Thymus (tissue), 11 donors: ENCODE data around the gene NHLH1. TPM values are rescaled to one million over a fixed set of nuclear protein-coding genes. Genes with fewer than 3 reads are reported as not detected.

Experiments
- DNase-seq, 9 donors: peaks; one replicate each; pipeline ENCODE4 v3.0.0-alpha.2; 2013; ENCODE audit warnings: low spot score in 9 of 9, low read depth in 6 of 9, missing footprints in 1 of 9
- H3K27ac ChIP-seq, 2 donors: one replicate each; pipeline ENCODE4 v1.5.1; 2013; ENCODE audit warnings: control low read depth in 1 of 2, low read depth in 1 of 2, low read length in 1 of 2, mild to moderate bottlenecking in 1 of 2, moderate library complexity in 1 of 2
- H3K27me3 ChIP-seq, 2 donors: one replicate each; pipeline ENCODE4 v1.5.1; 2013; ENCODE audit warnings: low read length in 1 of 2; ENCODE audit not compliant: control insufficient read depth in 2 of 2, insufficient read depth in 1 of 2
- H3K36me3 ChIP-seq, 2 donors: one replicate each; pipeline ENCODE4 v1.5.1; 2013; ENCODE audit warnings: low read length in 1 of 2, mild to moderate bottlenecking in 1 of 2, moderate library complexity in 1 of 2; ENCODE audit not compliant: control insufficient read depth in 2 of 2, insufficient read depth in 2 of 2
- H3K4me1 ChIP-seq, 2 donors: one replicate each; pipeline ENCODE4 v1.5.1; 2013; ENCODE audit warnings: low read length in 2 of 2; ENCODE audit not compliant: control insufficient read depth in 2 of 2, insufficient read depth in 2 of 2
- H3K4me3 ChIP-seq, 2 donors: one replicate each; pipeline ENCODE4 v1.5.1; 2013; ENCODE audit warnings: low read length in 2 of 2, control low read depth in 1 of 2, mild to moderate bottlenecking in 1 of 2
- H3K9me3 ChIP-seq, 2 donors: one replicate each; pipeline ENCODE4 v1.5.1; 2013; ENCODE audit warnings: low read length in 1 of 2, mild to moderate bottlenecking in 1 of 2; ENCODE audit not compliant: control insufficient read depth in 2 of 2, insufficient read depth in 1 of 2
- whole genome bisulfite sequencing: extraction: QIAGEN DNeasy Blood & Tissue Kit; methylation state at CpG from one replicate; pipeline ENCODE4 v1.1.7; 2013; 5-methylcytosine and 5-hydroxymethylcytosine counted together
- polyA plus RNA-seq: library from polyadenylated mRNA; stranded (reverse); fragments of 200-250 nt; gene quantifications from one replicate; pipeline ENCODE4 v1.2.3, GENCODE V29; 2013
- total RNA-seq: library from RNA; stranded (reverse); fragments of 120-200 nt; gene quantifications from one replicate; pipeline ENCODE4 v1.2.4, GENCODE V29; 2013
- donor health status: healthy.

Gene NHLH1
- total and polyA plus RNA-seq, 2 donors = 0.05 to 0.43 TPM

GRCh38 chr1:160420881-160421842 is 54.3 kb downstream of the NHLH1 start:
- DNase-seq = no peak
- H3K27me3 ChIP-seq = no peaks in the 10 kb centered on the region
- no peaks in the 10 kb centered on the region for H3K9me3 ChIP-seq
- H3K27ac ChIP-seq = no peak overlapping the region
- peaks cover 17 to 26% of the 10 kb centered on the region in 2 donors for H3K36me3 ChIP-seq
- 98% methylated on average over 7 of the region's 7 CpGs for WGBS
- H3K4me3 ChIP-seq = no peak overlapping the region
- H3K4me1 ChIP-seq = no peaks in the 10 kb centered on the region

GRCh38 chr1:160421881-160422280 is 55.0 kb downstream of the NHLH1 start:
- Histone ChIP-seq H3K4me3 (no peak overlapping the region), H3K27me3 (no peaks in the 10 kb centered on the region), H3K27ac (no peak overlapping the region), H3K4me1 (no peaks in the 10 kb centered on the region), H3K36me3 (peaks cover 17 to 27% of the 10 kb centered on the region in 2 donors), H3K9me3 (no peaks in the 10 kb centered on the region)
- 98% methylated on average over 5 of the region's 5 CpGs for WGBS
- DNase-seq = no peak

Other genes with a start within 250 kb of the NHLH1 start
- 0.28 TPM for gene ATP1A4, start 215.5 kb upstream of the NHLH1 start, total RNA-seq
- 0.62 TPM for gene ATP1A4, start 215.5 kb upstream of the NHLH1 start, polyA plus RNA-seq
- 0.42 TPM for gene CASQ1, start 176.5 kb upstream of the NHLH1 start, total RNA-seq
- gene CASQ1, start 176.5 kb upstream of the NHLH1 start, polyA plus RNA-seq = 0.66 TPM
- 25.9 TPM for gene PEA15, start 161.7 kb upstream of the NHLH1 start, total RNA-seq
- gene PEA15, start 161.7 kb upstream of the NHLH1 start, polyA plus RNA-seq = 77.3 TPM
- gene DCAF8, start 104.5 kb upstream of the NHLH1 start, total RNA-seq = 75.8 TPM
- gene DCAF8, start 104.5 kb upstream of the NHLH1 start, polyA plus RNA-seq = 114 TPM
- gene PEX19, start 81.9 kb upstream of the NHLH1 start, total RNA-seq = 29.0 TPM
- 20.7 TPM for gene PEX19, start 81.9 kb upstream of the NHLH1 start, polyA plus RNA-seq
- gene COPA, start 23.8 kb upstream of the NHLH1 start, total RNA-seq = 80.2 TPM
- 61.5 TPM for gene COPA, start 23.8 kb upstream of the NHLH1 start, polyA plus RNA-seq
- gene NCSTN, start 23.7 kb upstream of the NHLH1 start, total RNA-seq = 22.2 TPM
- 40.0 TPM for gene NCSTN, start 23.7 kb upstream of the NHLH1 start, polyA plus RNA-seq
- gene VANGL2, start 33.5 kb downstream of the NHLH1 start, total RNA-seq = 2.0 TPM
- gene VANGL2, start 33.5 kb downstream of the NHLH1 start, polyA plus RNA-seq = 5.6 TPM
- gene SLAMF6, start 156.2 kb downstream of the NHLH1 start, total RNA-seq = 11.5 TPM
- gene SLAMF6, start 156.2 kb downstream of the NHLH1 start, polyA plus RNA-seq = 12.6 TPM
- gene CD84, start 212.4 kb downstream of the NHLH1 start, total RNA-seq = 10.1 TPM
- 5.9 TPM for gene CD84, start 212.4 kb downstream of the NHLH1 start, polyA plus RNA-seq